Stomach (tissue), 4 donors: ENCODE measurements around the gene MOB1A.

Experiments
- EP300 ChIP-seq: sonication (generic); formaldehyde crosslinking; IDR thresholded peaks from one replicate; pipeline ENCODE4 v1.6.1; 2017; ENCODE audit warnings: antibody characterized with exemption
- POLR2A ChIP-seq, 4 donors: fragments of 450-650 bp; IDR thresholded peaks; one replicate each; pipeline ENCODE4 v1.6.1; 2016; ENCODE audit warnings: antibody characterized with exemption in 4 of 4, control low read depth in 2 of 4, mild to moderate bottlenecking in 1 of 4, moderate library complexity in 1 of 4
- POLR2AphosphoS5 ChIP-seq, 3 donors: sonication (generic); formaldehyde crosslinking; IDR thresholded peaks; one replicate each; pipeline ENCODE4 v1.6.1; 2016; ENCODE audit warnings: antibody characterized with exemption in 3 of 3
- TF ChIP-seq, protein P1 (sequence below), 7 experiments: fragments of 450-650 bp in 4 of 7; fragments of 200-600 bp in 3 of 7; sonication (generic) in 3 of 7; IDR thresholded peaks; one replicate each; pipeline ENCODE4 v1.5.1; 2016 to 2019; ENCODE audit warnings: antibody characterized with exemption in 7 of 7, control low read depth in 2 of 7, mild to moderate bottlenecking in 1 of 7

DNA sequence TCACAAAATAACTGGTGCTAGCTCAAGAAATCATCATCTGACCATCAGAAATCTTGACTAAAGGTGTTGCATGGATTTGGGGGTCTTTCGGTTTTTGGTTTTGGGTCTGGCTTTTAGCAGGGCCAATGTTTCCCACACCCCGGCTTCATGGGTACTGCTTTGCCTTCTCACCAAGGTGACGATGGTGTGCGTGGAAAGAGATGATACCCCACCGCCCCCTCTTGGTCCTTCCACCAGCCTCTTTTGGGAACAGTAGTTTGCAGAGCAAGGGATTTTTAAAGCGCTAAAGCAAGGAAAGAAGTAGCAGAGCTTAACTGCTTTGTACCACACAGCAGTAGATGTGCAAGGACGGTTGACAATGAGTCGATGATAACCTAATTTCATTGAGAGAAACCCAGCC is 73.3 kb downstream of the MOB1A start:
- TF ChIP-seq, protein P1, sequence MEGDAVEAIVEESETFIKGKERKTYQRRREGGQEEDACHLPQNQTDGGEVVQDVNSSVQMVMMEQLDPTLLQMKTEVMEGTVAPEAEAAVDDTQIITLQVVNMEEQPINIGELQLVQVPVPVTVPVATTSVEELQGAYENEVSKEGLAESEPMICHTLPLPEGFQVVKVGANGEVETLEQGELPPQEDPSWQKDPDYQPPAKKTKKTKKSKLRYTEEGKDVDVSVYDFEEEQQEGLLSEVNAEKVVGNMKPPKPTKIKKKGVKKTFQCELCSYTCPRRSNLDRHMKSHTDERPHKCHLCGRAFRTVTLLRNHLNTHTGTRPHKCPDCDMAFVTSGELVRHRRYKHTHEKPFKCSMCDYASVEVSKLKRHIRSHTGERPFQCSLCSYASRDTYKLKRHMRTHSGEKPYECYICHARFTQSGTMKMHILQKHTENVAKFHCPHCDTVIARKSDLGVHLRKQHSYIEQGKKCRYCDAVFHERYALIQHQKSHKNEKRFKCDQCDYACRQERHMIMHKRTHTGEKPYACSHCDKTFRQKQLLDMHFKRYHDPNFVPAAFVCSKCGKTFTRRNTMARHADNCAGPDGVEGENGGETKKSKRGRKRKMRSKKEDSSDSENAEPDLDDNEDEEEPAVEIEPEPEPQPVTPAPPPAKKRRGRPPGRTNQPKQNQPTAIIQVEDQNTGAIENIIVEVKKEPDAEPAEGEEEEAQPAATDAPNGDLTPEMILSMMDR (IDR thresholded peaks at IDR 0.05) = no peak
- TF ChIP-seq EP300 (no peak), POLR2A (IDR thresholded peaks at IDR 0.05) (no peak), POLR2AphosphoS5 (IDR thresholded peaks at IDR 0.05) (no peak)
